CD4-positive, alpha-beta T cell treated with Interferon gamma for 1 hour (primary cell): ENCODE measurements around the gene RNPEPL1.
"Not testable (repeated sequence)": the region's sequence is repeated elsewhere in the genome, so short reads cannot be mapped to it uniquely, and the experiment has no call there.

Source experiments
- DNase-seq: peaks from one replicate; pipeline ENCODE4 v3.0.0-alpha.2; 2020

RNPEPL1 gene

DNA sequence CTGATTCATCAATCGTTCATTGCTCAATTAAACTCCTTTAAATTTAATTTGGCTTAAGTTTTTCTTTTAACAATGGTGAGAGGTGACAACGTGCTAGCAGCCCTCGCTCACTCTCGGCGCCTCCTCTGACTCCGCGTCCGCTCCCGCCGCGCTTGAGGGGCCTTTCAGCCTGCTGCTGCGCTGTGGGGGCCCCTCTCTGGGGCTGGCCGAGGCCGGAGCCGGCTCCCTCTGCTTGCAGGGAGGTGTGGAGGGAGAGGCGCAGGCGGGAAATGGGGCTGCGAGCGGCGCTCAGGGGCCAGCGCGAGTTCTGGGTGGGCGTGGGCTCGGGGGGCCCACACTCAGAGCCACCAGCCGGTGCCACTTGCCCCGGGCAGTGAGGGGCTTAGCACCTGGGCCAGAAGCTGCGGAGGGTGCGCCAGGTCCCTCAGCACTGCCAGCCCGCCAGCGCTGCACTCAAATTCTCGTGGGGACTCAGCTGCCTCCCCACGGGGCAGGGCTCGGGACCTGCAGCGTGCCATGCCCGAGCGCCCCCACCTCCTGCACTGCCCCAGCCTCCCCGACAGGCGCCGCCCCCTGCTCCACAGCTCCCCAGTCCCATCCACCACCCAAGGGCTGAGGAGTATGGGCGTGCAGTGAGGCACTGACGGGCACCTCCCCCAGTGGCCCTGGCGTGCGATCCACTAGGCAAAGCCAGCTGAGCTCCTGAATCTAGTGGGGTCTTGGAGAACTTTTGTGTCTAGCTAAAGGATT, 30.1 kb upstream of the RNPEPL1 start:
- no peak for DNase-seq

DNA sequence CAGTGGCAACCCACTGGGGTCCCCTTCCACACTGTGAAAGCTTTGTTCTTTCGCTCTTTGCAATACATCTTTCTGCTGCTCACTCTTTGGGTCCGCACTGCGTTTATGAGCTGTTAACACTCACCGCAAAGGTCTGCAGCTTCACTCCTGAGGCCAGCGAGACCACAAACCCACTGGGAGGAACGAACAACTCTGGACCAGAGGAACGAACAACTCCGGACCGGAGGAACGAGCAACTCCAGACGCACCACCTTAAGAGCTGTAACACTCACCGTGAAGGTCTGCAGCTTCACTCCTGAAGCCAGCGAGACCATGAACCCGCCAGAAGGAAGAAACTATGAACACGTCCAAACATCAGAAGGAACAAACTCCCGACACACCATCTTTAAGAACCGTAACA, 29.2 kb upstream of the RNPEPL1 start:
- not testable (repeated sequence) for DNase-seq

DNA sequence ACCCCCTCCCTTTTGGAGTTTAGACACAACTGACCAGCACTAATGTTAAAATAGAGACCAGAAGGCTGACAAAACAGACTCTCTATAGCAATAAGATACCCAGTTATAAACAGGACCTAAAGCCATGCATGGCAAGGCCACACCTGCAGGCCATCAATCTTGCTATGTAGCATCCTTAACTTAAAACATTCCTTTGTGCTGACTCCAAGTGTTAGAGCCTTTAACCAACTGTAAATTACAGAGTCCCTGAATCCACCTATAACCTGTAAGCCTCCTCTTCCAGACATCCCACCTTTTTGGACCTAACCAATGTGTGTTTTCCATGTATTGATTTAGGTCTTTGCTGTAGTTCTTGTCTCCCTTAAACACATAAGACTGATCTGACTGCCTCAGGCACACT, 28.4 kb upstream of the RNPEPL1 start:
- no peak for DNase-seq

DNA sequence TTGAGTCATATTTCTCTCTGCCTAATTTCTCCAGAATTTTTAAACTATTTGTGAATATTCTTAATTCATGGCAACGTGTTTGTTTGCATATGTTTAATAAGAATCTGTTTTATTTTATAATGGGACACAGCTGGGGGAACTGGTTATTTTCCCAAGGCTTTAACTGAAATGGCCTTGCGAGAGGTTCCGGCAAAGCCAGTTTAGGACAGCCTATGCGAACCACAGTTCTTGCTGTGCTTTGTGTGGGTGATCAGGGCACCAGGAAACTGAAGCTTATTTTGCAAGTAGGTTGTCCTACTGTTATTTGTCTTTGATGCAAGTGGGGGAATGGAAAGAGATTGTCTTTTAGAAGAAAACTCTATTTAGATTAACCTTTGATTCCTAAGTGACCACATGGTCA, 17.0 kb upstream of the RNPEPL1 start:
- DNase-seq = no peak

DNA sequence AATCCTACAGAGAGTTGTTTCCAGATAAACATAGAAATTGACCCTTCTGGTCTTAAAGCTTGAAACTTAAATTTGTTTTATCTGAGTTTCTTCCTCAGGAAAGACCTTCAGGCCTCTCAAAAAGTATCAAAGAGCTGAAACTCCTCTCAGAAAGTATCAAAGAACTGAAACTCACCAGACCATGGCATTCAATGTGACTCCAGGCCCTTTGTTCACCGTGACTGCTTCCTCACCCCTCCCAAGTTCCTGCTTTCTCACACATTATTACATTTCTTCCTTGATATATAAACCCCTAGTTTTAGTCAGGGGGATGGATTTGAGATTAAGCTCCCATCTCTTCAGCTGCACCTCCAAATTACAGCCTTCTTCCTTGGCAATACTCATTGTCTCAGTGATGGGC, 16.5 kb upstream of the RNPEPL1 start:
- no peak for DNase-seq

DNA sequence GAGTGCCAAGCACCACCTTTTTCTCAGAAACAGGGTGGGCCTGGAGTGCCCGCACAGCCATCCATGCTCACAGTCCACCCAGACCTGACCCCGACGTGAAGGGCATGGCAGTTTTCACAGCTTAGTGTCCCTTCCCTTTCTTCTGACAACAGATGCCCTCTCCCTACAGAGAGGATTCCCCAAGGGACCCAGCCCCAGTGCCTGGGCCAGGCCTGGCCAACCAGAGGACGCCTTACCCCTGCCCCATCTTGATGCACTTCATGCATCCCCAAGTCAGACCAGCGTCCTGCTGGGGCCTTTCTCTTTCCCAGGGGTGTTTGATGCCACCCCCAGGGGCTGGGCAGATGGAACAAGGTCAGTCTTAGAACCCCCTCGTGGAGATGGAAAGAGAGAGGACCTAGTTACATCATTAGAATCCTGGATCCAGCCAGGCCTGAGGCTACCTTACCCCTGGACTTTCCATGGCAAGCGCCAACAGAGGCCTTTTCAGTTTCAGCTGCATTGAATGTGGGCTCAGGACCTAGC, 14.3 kb upstream of the RNPEPL1 start:
- DNase-seq = no peak

DNA sequence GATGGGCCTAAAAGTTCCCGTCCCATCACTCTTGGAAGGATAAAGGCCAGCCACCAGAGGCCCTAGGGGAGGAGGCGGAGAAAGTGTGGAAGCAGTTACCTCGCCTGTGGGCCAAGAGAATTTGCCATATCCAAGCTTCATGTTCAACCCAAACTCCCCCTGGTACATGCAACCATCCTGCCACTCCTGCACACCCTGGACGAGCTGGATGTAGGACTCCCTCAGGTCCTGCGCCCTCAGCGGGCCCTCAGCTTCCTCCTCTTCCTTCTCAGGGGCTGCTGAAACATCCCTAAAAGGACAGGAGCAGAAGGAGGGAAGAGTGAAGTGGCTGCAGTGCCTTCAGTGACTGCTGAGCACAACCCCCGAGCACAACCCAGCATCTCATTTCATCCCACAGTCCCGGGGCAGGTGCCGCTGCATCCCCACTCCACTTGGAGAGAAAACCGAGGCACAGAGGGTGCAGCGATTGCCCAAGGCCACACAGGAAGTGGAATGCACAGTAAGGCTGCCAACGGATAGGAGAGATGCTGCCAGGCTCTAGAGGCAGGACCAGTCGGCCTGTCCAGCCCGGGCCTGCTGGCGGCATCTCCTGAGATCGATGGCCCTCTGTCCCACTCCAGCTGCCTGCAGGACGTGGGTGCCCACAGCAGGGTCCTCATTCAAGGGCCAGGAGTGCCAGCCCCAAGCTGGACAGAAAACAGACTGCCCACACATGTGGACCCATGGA, 13.4 kb upstream of the RNPEPL1 start:
- DNase-seq = no peak

DNA sequence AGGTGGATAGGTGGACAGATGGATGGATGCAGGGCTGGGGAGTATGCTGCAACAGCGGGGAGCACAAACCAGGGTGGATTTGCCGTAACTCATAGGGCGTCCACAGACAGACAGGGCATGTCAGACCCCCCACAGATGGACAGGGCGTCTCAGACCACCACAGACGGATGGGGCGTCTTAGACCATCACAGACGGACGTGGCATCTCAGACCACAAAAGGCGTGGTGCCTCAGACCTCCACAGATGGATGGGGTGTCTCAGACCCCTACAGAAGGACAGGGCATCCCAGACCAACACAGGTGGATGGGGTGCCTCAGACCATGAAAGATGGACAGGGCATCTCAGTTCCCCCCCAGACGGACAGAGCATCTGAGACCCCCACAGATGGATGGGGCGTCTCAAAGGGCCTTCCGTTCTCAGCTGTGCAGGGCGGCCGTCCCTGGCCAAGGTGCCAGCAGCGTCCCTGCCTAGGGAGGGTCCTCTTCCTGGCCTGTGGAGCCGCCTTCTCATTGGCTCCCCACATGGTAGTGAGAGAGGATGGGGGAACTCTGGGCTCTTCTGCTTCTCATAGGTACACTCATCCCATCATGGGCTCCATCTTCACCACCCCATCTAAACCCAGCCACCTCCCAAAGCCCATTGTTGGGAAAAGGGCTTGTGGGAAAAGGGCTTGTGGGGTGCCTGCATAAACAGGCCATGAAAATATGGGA, 12.6 kb upstream of the RNPEPL1 start:
- no peak for DNase-seq

DNA sequence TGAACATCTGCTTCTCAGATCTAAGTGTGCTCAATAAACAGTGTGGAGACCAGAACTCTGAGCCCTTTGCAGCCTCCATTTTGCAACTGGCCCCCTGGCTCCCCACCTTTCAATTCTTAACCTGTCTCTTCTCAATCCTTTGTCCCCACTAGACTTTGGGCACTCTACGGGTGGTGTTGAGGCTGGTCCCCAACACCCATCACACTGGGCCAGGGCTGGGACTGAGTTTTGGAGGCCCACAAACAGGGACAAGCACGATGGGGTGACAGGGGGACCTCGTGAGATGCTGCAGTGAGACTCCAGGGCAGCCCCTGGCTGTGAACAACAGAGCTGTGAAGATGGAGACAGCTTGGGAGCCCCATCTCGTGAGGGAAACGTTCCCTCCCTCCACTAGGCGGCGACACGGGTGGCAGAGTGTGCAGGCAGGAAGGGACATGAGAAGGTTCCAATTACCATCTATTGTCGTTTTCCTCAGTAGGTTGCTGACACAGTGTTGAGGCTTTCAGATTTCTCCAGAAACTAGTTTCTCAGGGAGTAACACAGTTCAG, 11.7 kb upstream of the RNPEPL1 start:
- DNase-seq = peak; percentile 65

DNA sequence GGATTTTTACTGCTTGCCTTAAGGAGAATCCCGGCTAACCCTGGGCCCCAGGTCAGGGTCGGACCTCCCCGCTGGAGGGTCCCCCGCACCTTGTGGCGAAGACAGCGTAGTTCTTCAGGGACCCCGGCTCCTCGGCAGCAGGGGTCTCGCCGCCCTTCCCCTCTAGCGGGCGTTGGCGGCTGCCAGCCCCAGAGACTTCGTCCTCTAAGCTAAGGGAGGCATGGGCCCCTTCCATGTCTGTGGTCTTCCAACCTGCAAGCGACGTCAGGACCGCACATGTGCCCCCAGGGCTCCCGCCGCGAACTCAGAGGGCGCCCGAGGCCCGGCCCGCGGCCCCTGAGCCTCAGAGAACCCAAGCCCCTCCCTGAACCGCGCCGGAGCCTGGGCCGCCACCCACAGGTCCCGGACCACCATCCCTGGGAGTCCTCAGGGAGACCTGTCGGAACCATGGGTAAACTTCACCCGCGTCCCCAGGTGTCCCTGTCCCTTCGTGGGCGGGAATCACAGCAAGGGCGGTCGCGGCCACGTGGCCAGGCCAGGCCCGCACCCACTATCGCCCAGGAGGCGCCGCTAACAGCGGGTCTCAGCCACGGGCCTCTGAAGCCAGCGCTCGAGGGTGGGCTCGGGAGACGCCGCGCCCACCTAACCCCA, 11.1 kb upstream of the RNPEPL1 start:
- no peak for DNase-seq

DNA sequence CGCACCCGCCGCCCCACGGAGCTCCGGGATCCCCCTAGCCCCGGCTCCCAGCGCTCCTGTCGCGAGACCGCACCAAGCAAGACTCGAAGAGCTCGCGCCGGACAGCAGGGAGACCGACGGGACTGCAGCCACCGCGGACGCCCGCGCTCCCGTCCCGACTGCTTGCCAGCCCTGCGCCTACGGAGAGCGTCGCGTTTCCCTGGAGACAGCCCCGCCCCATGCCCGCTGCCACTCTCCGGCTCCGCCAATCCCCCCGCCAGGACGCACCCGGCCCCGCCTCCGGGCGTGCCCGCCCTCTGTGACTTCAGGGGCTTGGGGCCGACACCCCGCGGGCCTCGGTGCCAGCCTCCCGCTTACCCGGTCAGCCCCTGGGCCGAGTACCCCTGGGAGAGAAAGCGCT, 10.5 kb upstream of the RNPEPL1 start, which contains the start of gene ANKMY1:
TSS of gene ANKMY1 (minus strand) at position 181 of the 400 bp plus-strand sequence. CDS start 653 bp downstream, outside the sequence.
- DNase-seq = peak; percentile 66

DNA sequence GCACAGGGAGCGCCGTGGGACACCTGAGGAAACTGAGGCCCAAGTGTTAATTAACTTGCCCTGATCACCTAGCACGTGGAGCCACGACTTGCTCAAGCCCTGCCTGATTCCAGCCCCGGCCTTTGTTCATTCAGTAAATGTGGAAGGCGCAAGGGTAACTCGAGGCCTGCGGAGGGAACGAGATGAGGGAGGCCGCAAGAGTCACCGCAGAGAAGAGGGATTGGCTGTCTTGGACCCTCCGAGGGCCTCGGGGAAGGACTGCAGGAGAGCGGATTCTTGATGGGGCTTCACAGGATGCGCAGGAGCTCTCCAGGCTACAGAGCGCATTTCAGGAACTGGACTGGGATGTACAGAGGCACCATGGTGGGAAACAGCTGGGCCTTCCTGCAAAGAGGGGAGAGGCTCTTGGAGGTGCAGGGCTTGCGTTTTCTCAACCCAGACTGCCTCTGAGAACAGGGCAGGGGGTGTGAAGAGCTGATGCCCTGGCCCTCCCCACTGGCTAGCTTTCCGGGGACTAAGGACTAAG, 10.0 kb upstream of the RNPEPL1 start:
- DNase-seq = no peak

DNA sequence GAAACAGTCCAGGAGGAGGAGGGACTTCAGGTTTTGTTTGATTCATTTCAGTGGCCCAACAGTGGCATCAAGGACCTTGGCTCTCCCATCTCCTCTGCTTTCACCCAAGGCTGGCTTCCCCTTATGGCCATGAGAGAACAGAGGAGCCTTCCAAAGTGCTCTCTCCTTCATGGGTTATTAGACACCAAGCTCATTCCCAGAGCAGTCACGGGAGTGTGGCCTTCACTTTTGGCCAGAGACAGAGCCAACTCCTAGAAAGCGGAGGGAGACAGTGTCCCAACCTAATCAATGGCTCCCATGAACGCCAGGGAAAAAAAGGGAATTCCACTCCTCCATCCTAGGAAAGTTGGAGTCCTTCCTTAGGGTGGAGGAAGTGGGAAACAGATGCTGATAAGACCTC, 9.0 kb upstream of the RNPEPL1 start:
- no peak for DNase-seq

DNA sequence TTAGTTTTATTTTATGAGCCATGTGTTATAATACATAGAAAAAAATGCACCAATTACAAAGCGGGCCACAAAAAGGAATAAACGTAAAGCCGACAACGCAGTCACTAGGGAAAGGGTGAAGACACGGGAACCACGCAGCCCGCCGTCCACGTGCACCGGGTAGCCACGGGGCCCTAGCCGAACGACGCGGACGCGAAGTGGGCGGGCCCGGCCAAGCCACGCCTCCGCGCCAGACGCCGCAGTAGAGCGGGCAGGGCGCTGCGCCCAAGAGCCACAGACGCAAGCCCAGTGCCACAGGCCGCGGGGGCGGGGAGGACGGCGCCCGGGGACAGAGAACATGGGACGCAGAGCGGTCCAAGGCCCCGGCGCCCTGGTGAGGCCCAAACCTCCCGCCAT, 8.2 kb upstream of the RNPEPL1 start, which contains the start of gene DUSP28:
TSS of gene DUSP28 (plus strand) at position 274 of the 396 bp plus-strand sequence. CDS start 328 bp downstream, outside the sequence.
- peak; percentile 92 for DNase-seq

DNA sequence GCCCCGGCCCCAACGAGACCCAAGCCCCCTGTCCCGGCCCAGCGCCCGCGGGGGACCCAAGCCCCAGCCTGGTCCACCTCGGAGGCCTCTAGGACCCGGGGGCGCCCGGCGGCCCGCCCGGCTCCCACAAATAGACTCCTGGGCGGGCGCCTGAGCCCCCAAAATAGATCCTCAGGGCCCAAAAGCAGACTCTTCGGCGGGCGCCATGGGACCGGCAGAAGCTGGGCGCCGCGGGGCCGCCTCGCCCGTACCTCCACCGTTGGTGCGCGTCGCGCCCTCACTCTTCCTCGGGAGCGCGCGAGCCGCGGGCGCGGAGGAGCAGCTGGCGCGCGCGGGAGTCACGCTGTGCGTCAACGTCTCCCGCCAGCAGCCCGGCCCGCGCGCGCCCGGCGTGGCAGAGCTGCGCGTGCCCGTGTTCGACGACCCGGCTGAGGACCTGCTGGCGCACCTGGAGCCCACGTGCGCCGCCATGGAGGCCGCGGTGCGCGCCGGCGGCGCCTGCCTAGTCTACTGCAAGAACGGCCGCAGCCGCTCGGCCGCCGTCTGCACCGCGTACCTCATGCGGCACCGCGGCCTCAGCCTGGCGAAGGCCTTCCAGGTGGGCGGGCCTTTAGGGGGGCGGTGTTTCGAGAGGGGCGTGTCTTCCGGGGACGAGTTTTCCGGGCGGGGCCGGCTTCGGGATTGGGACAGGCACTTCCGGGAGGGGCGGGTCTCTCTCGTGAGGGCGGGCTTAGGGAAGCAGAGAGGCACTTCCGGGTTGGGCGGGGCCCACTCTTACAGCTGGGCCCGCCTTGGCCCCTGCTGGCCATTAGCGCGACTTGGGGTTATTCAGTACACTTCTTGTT, 7.6 kb upstream of the RNPEPL1 start:
- DNase-seq = peak; percentile 97

DNA sequence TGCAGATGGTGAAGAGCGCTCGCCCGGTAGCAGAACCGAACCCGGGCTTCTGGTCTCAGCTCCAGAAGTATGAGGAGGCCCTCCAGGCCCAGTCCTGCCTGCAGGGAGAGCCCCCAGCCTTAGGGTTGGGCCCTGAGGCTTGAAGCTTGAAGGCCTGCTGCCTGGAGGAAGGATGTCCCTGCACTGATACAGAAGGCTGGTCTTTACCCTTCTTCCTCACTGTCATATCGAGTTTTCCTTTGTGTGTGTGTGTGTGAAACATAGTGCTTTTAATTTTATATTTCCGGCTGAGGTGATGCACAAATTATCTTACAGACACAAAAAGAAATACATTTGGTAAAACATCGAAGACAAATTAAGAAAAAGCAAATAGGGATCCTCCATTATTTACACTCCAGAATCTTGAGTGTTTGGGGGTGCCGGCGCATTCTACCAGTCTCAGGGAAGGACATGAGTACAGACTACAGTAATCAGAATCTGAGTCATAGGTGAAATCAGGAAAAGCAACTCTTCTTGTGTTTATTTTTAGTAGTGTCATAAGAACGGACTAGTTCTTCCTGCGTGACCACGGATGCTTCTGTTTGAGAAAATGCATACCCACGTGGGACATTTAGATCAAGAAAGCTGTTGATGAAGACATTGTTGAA, 6.8 kb upstream of the RNPEPL1 start:
- no peak for DNase-seq

DNA sequence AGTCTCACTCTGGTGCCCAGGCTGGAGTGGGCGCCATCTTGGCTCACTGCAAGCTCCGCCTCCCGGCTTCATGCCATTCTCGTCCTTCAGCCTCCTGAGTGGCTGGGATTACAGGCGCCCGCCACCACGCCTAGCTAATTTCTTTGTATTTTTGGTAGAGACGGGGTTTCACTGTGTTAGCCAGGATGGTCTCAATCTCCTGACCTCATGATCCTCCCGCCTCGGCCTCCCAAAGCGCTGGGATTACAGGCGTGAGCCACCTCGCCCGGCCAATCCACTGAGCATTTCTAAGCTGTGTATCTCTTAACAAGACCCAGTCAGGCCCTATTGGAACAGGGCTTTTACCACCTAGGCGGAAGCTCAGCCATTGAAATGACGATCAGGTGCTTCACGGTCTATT, 5.1 kb upstream of the RNPEPL1 start:
- not testable (repeated sequence) for DNase-seq

DNA sequence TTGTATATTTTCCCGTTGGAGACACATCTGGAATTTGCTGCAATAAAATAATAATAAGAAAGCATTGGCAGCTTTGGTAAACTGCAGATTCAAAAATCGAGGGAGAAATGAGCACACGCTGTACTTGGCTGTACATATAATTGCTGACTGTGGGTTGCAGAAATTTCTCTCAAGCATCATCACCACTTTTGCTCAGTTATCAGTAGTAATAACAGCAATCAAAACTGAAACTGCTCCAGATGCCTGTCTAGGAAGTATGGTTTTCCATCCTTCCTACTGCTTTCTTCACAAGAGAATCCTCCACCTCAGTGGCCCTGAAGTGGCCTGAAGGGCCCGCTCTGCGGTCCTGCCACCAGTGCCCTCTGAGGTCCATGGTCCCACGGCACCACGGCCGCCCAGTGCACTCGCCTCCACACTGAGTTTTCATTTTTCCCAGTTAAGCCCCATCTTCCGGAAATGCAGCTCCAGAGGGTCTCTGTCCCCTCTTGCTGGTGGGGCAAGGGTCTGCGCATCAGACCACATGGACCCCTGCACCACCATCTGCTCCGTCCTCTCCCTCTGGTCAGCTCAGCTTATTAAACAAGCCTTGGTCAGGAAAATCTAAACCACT, 4.2 kb upstream of the RNPEPL1 start:
- no peak for DNase-seq

DNA sequence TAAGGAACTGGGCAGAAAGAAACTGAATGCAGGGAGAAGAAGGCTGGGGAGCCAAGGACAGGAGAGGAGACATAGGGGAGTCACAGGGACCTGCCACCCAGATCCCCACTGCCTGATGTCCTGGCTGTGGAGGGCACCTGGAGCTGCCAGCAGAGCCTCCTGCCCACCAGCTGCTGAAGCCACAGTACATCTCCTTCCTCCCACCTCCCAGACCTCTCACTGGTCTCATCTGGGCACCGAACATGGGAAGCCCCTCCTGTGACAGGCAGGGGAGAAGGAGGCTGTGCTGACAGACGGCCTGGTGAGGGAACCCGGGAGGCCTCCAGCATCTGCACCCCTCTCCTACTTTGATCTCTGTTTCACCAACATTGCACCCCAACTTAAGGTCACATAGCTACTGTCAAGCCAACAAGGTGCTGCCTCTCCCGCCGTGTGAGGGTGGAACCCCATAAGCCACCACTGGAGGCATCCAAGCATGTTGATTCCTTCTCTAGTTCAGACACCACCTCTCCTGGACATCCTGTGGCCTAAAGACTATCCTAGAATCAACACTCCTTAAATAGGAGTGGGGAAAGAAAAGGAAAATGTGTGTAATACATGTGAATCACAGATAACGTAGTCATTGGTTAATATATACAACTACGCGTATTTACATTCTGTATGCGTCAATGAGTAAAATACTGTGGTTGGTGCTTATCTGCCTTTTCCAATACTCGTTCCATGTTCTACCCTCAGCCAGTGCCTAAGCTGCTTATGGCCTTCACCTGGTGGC, 3.5 kb upstream of the RNPEPL1 start:
- DNase-seq = no peak
